NCI-H2081 treated with DMSO at 0.1 percent for 48 hours (cell line): ENCODE data around the gene SLC22A13.
"Not testable (repeated sequence)": the region's sequence is repeated elsewhere in the genome, so short reads cannot be mapped to it uniquely, and the experiment has no call there.

Experiments used
- DNase-seq: peaks from one replicate; lab custom pipeline; 2025; lab: John Stamatoyannopoulos, UW

The SLC22A13 gene

DNA sequence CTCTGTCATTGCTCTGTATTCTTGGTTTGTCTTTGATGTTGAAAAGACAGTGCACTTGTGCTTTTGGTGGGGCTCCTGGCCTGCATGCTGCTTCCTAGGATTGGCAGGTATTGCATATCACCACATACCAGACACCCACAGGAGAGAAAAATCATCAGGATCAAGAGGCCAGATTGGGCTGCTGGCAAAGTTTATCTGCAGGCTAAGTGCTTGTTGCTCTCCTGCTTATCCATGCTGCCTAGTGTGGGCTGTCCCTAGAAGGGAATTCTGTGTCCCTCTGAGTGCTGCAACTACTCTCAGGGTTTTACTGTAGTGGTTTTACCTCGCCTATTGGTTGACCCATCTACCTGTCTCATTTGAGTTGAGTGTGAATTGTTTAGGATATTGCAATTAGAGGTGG, 833 bp upstream of the SLC22A13 start:
- DNase-seq, result no peak

DNA sequence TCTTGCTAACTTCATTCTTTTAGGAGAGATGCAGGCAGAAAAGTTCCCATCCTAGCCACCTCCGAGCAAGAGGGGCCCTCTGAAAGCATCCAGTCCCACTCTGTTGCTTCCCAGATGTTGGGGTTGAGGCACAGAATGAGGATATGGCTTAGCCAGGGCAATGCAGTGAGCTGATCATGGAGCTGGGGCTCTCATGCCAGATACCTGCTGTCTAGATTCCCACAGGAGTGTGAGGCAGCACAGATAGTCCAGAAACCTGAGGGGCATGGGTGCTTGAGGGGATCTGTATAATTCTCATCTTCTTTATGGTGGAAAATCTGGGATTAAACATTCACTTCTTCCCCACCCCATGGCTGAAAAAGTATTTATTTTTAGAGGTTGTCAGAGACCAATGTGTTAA, 1.2 kb downstream of the SLC22A13 start:
- no peak for DNase-seq

DNA sequence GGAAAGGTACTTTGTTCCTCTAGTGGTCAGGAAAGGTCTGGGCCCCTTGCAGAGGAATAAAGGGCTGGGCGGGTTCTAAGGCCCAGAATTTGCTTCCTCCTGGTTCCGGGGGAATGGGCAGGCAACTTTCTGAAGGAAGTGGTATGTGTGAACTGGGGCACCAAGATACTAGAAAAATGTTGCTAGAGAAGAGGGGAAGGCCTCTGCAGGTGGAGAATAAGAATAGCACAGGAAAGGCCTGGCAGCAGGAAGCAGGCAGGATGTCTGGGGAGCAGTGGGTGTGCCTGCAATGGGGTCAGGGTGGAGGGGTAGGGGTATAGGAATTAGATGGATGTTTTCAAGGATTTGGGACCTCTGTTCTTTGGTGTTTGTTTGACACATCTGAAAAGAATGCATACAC, 2.0 kb downstream of the SLC22A13 start:
- no peak for DNase-seq

DNA sequence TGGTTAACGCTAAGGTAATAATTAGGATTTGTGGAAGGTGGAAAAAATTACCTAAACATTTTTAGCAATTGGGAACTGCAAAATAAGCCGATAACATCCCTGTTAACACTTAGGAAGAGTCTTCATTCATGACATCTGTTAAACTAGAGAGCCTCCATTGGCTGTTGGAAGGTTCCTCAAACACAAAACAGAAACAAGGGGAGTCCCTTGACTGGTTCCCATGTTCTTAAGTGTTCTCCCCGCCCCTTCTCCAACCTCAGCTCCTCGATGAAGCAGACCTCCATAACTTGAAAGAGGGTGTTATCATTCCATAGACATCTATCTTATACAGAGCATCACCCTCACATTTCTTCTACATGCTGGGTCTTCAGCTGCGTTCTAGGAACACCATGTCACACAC, 2.5 kb downstream of the SLC22A13 start:
- no peak for DNase-seq

DNA sequence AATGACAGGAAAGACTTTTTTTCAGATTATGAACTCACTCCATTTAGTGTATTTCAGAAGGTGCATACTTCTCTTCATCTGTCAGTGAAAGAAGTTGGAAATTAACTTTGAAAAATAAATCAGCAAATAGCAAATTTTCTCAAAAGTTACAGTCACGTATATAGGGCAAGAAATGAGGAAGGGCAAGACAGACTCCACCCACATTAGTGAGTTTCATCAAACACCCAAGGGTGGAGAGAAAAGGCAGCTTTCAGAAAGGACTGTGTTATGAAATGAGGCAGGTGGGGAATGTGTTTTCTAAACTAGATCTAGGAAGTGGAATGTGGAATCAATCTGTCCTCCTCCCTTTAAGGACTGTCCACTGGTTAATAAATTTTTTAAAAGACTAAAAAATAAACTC, 2.9 kb downstream of the SLC22A13 start:
- no peak for DNase-seq

DNA sequence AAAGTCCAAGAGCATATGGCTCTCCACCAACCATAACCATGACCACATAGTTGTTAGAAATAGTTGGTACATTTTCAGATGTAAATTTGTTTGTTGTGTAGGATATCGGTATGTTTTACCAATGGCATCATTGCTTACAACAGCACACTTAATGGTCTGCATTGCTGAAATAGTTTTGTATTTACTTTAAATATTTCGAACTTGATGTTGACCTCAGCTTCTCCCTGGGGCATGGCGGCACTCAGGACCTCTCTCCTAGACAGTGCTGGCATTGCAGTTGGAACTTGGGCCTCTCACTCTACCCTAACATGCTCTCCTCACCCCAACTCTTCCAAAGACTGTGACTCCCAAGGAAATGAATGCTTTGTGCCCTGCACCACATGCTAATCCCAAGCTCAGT, 5.0 kb downstream of the SLC22A13 start:
- no peak for DNase-seq

DNA sequence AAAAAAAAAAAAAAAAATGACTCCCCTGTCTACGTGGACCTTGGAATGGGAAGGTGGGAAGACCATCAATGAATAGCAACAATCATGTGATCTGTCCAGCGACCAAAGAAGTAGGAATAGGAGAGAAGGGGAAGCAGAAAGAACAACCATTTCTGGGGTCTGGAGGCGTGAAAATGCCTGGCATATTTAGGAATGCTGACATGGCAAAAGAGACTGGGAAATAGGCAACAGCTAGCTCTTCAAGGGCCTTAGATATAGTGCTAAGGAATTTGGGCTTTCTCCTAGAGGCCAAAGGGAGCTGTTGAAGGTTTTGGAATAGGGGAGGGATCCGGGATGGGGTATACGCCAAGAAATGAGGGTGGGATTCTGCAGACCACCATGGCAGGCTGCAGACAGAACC, 5.9 kb downstream of the SLC22A13 start:
- DNase-seq, result no peak

DNA sequence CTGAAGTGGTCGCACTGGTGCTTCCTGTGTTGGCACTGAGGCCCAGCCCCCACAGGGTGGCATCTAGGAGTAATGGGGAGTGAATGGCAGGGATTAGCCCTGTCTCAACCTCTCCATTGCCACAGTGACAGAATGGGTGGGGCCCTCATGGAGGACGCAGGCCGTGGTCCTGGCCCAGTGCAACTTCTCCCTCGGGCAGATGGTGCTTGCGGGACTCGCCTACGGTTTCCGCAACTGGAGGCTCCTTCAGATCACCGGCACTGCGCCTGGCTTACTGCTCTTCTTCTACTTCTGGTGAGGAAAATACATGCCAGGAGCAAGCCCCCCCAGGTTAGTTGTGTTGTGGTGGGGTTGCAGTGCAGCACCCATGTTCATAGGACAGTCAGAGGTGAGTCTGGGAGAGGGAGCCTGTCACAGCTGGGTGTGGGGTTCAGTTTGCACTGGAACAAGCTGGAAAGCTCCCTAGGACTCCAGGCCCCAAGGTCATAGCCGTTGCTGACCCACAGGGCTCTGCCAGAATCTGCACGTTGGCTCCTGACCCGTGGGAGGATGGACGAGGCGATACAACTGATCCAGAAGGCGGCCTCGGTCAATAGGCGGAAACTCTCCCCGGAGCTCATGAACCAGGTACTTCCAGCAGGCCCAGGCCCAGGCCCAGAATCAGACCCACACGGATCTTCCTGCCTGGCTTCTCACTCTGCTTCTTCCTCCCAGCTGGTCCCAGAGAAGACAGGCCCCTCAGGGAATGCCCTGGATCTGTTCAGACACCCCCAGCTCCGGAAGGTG, 9.4 kb downstream of the SLC22A13 start:
- no peak for DNase-seq

DNA sequence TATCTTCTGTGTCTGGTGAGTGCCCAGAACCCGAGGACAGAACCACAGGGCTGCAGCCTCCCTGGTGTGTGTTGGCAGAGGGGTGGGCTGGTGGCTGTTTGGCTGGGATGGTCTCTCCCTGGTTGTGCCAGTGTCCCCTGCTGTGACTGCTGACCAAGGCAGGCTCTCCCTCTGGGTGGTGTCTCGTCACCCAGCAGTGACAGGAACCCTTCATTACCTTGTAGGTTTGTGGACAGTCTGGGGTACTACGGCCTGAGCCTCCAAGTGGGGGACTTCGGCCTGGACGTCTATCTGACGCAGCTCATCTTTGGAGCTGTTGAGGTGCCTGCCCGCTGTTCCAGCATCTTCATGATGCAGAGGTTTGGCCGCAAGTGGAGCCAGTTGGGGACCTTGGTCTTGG, 10.0 kb downstream of the SLC22A13 start:
- DNase-seq, result no peak

DNA sequence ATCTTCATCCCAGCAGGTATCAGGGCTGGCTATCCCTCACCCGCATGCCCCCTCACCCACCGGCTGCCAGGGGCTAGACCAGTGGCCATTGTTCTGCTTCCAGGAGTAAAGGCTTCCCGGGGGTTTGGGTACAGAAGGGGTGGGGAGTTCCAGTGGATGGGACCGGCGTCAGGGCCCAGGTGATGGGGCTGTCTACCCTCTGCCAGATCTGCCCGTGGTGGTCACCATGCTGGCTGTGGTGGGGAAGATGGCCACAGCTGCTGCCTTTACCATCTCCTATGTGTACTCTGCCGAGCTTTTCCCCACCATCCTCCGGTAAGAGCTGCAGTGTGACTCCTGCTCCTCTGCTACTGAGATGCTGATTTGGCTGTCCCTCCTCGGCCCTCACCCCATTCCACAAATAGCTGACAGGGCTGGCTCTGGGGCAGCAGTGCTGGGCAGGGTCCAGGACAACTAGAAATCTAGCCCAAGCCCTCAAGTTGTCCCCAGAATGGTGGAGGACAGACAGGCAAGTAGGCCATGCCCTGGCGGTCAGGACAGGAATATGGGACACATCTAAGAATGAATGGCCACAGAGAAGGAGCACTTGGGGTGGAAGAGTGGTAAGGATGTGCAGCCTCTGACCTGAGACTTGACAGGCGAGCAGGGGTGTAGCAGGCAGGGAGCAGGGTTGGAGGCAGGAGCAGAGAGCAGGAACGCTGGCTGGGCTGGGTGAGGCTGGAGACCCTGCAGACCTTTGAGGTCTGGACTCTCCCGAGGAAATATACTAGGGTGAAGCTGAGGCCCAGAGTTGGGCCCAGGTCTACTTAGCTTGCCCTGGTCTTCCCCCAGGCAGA, 10.7 kb downstream of the SLC22A13 start:
- no peak for DNase-seq

DNA sequence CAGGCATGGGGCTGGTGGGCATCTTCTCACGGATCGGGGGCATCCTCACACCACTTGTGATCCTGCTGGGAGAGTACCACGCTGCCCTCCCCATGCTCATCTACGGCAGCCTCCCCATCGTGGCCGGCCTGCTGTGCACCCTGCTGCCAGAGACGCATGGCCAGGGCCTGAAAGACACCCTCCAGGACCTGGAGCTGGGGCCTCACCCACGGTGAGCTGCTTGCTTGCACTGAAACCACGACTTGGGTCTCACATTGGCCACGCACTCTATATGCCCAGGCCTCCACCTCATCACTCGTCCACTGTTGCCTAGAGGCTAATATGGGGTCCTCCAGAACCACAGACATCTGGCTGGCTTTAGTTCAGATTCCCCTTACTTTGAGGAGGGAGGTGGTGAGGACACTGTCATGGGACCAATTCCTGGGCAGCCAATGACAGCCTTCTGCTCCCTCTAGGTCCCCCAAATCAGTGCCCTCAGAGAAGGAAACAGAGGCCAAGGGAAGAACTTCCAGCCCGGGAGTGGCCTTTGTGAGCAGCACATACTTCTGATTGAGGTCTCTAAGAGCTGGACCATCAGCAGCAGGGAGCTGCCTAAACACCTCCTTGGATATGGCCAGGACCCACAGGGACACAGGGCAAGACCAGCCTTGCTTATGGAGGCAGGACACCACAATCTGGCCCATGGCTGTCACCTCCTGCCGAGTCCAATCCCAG, 11.5 kb downstream of the SLC22A13 start:
- DNase-seq, result no peak

DNA sequence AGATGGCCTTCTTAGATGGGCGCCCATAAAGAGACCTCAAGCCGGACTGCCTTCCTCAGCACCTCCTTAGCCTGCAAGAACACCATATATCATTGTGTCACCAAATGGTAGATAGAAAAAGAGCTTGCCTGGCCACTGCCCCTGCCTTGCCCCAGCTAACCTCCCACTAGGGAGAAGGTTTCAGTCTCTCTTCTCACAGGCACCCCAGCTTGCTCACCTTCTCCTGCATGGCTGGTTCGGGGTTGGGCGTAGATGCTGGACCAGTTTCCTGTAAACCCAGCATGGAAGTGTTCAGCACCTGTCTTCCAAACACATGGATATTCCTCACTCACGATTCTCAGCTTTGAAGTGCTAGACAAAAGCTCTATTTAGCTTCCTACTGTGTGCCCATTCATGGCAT, 13.2 kb downstream of the SLC22A13 start:
- DNase-seq, result no peak

DNA sequence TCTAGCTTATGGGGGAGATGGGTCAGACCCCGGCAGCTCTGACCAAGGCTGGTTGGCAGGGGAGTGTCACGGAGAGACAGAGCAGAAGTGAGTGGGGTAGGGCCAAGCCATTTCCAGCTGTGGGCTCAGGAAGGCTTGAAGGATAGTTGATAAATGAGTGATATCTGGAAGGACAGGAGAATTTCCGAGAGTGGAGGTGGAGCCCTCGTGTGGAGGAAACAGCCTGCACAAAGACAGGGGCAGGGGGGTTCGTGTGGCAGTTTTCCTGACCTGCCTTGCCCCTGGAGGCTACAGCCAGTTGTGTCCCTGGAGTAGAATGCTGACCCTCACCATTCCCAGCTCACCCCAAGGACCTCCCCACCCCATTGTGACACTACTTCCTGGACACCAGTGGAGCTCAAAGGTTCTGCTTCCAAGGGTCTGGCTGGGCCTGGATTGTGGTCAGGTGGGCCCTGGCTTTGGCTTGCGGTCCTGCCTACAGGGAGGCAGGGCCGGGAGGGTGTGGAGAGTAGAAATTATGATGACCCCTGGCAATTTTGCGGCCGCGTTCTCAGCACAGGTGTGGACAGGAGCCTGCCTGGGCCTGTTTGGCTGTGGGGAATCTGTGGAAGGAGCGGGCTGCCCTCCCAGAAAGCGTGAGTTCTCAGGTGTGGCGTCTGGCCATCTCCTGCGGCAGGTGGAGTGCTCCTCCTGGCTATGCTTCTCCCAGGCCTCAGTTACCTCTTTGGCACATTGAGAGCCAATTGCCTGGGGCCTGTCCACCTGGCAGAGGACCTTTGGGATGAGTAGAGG, 16.5 kb downstream of the SLC22A13 start, which contains the start of gene SLC22A14:
SLC22A14 (plus strand) TSS at position 400 of the 792 bp plus-strand sequence. CDS start 23,733 bp downstream, outside the sequence.
- DNase-seq, result no peak

DNA sequence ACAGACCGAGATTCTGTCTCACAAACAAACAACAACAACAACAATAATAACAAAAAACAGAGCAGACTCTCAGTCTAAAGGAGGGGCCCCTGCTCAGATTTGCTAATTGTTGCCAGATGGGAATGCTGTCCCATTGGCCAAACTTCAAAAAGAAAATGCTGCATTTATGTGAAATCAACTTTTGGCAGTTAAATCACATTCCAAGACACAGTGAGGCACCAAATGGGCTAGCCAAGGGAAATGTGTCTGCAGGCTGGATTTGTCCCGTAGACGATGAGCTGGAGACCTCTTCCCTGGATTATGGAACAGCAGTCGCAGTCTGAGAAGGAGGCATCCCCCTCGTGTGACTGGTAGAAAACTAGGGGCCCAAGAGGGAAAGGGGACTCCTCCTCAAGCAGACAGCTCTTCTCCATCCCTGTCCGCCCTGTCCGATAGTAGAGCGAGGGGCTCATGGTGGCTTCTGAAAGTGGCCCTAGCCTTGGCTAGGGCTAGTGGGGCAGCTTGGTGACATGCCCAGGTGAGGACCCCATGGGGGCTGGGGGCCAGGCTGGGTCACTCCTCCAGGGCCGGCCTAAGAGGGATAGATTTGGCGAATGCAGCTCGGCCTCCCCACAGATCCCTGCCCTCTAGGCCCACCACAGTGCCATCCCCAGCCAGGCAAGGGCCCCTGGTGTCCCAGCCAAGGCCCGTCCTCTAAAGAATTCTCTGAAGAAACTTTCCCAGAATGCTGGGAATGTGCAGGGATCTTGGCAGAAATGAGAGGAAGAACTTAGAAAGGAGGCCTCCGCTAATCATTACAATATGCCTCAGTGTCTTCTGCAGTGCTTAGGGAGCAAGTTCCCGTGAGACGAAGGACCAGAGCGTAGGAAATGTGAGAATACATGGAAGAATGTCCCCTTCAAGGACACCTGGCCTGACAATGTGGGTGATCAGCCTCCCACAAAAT, 18.5 kb downstream of the SLC22A13 start:
- no peak for DNase-seq

DNA sequence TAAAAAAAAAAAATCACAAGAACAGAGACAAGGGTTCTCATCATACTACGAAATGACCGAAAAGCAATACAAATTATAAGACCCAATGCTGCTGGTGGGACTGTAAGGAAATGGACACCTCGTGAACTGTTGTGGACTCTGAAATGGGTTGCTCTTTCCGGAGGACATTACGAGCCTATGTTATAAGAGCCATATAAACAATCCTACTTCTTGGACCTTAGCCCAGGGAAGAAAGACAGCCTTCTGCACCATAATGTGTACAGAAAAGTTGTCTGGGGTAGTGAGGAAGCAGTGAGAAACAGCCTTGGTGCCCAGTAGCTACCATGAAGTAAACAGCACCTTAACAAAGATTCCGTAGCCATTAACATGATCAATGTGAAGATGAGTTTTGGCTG, 19.1 kb downstream of the SLC22A13 start:
- DNase-seq, result no peak

DNA sequence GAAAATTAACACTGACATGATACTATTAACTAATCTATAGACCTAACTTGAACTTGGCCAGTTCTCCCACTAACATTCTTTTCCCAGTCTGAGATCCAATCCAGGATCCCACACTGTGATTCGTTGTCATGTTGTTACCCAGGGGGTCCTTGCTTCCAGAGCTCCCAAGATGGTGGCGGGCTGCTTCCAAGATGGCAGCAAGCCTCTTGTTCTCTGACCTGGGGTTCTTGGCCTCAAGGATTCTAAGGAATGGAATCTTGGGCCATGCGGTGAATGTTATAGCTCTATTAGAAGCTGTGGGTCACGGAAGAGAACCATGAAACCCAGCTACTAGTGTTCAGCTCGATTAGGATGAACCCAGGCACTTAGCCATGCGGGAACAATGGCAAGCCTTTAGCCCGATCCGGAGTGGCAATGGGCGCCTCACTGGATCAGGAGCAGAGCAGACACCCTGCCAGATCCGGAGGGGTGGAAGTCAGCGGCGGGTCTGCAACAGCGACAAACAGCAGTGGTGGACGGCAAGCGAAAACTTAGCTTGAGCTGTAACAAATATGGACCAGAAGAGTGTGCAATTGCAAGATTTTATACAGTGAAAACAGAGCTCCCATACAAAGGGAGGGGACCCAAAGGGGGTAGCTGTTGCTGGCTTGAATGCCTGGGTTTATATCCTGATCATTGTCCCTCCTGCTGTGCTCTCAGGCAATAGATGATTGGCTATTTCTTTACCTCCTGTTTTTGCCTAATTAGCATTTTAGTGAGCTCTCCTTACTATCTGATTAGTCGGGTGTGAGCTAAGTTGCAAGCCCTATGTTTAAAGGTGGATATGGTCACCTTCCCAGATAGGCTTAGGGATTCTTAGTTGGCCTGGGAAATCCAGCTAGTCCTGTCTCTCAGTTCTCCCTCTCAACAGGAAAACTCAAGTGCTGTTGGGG, 23.9 kb downstream of the SLC22A13 start:
- DNase-seq, result not testable (repeated sequence)

DNA sequence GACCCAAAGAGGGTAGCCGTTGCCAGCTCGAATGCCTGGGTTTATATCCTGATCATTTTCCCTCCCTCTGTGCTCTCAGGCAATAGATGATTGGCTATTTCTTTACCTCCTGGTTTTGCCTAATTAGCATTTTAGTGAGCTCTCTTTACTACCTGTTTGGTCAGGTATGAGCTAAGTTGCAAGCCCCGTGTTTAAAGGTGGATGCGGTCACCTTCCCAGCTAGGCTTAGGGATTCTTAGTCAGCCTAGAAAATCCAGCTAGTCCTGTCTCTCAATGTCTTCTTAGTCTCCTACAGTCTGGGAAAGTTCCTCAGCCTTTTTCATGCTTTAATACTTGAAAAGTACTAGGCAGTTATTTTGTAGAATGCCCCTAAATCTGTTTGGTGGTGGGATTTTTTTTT, 31.4 kb downstream of the SLC22A13 start:
- DNase-seq, result not testable (repeated sequence)

DNA sequence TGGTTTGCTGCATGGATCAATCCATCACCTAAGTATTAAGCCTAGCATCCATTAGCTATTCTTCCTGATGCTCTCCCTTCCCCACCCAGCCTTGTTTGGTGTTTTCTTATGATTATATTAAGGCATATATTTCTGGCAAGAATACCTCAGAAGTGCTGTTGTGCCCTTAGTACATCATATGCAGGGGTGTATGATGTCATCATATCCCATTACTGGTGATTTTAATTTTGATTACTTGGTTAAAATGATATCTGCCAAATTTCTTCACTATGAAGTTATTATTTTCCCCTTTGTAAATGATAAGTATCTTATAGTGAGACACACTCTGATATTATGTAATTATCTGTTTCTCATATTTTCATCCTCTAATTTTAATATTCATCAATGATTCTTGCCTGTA, 31.9 kb downstream of the SLC22A13 start:
- DNase-seq, result no peak

DNA sequence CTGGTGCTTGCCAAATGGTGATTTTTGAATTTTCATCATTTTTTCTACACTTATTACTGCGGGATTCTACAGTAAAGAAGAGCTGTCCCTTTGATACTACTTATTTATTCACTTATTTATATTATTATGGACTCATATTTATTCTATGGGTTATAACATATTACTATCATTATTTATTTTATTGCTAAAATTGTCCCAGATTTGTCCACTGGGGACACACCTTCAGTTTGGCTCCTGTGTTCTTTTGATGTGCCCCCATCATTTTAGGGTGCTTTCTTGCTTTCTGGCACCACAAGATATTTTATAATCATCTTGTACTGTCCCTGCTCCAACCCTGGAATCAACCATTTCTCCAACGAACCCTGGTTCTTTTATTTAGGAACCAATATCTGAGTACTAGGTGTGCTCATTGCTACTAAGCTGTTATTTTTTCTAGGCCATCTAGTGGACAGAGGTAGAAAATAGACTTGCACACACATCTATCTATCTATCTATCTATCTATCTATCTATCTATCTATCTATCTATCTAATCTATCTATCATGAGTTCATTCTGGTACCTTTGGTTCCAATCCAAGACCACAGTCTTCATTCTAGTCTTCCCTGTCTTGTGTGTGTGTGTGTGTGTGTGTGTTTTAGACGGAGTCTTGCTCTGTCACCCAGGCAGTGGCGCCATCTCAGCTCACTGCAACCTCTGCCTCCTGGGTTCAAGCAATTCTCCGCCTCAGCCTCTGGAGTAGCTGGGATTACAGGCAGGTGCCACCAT, 32.5 kb downstream of the SLC22A13 start:
- no peak for DNase-seq
